WERI-Rb-1 (cell line): ENCODE measurements around the gene CCNB1IP1.

Experiments
- DNase-seq: peaks from one replicate; pipeline ENCODE4 v3.0.0-alpha.2; 2020
- H3K27ac ChIP-seq: fragments of 250-450 bp; sonication (Bioruptor Pico); 2 replicates; pipeline ENCODE4 v1.5.1; 2020; ENCODE audit warnings: mild to moderate bottlenecking, moderate library complexity
- H3K27me3 ChIP-seq: fragments of 250-450 bp; sonication (Bioruptor Pico); 2 replicates; pipeline ENCODE4 v1.5.1; 2021; ENCODE audit warnings: mild to moderate bottlenecking, low read depth, moderate library complexity; ENCODE audit not compliant: insufficient read depth, severe bottlenecking
- H3K36me3 ChIP-seq: fragments of 250-450 bp; sonication (Bioruptor Pico); 2 replicates; pipeline ENCODE4 v1.5.1; 2020; ENCODE audit warnings: mild to moderate bottlenecking, moderate library complexity
- H3K4me3 ChIP-seq: 2 replicates; pipeline ENCODE4 v1.5.1; 2011; ENCODE audit warnings: low read depth, mild to moderate bottlenecking, control low read depth, low read length
- H3K9me3 ChIP-seq: fragments of 250-450 bp; sonication (Bioruptor Pico); 2 replicates; pipeline ENCODE4 v1.5.1; 2021; ENCODE audit warnings: mild to moderate bottlenecking, moderate library complexity; ENCODE audit not compliant: severe bottlenecking
- CTCF ChIP-seq: IDR thresholded peaks from 2 replicates; pipeline ENCODE4 v1.5.1; 2011; ENCODE audit warnings: low read depth, mild to moderate bottlenecking, control low read depth, inconsistent platforms, low read length

The CCNB1IP1 gene

GRCh38 chr14:20262642-20263128 lies 70.4 kb downstream of the CCNB1IP1 start:
- H3K4me3 ChIP-seq, result no peak overlapping the region
- TF ChIP-seq CTCF, result no peak
- H3K9me3 ChIP-seq, result no peaks in the 10 kb centered on the region
- no peak overlapping the region for H3K27ac ChIP-seq
- no peak for DNase-seq
- H3K27me3 ChIP-seq, result peaks cover 2% of the 10 kb centered on the region
- no peaks in the 10 kb centered on the region for H3K36me3 ChIP-seq
